SK-N-SH (cell line): ENCODE data around the gene YPEL3. TPM values are rescaled to one million over a fixed set of nuclear protein-coding genes. Genes with fewer than 3 reads are reported as not detected.

ENCODE experiments used
- CTCF ChIA-PET: fragments of 300-600, 350-600 bp; formaldehyde crosslinking; extraction: SDS; loops from one replicate; lab custom pipeline; 2021; lab: Yijun Ruan, JAX
- POLR2A ChIA-PET: fragments of 350-600 bp; sonication (Branson Sonifier 250); formaldehyde crosslinking; extraction: SDS; loops from one replicate; lab custom pipeline; 2020; ENCODE audit warnings: antibody characterized with exemption, inconsistent platforms; lab: Yijun Ruan, JAX
- DNase-seq: peaks from one replicate; pipeline ENCODE4 v3.0.0; 2012
- H2AFZ ChIP-seq: fragments of 200-600 bp; sonication (generic); 2 replicates; pipeline ENCODE4 v1.8.1; 2016; ENCODE audit warnings: antibody characterized with exemption, mild to moderate bottlenecking, low read depth
- H3F3A ChIP-seq: fragments of 200-600 bp; sonication (generic); replicated peaks from 2 replicates; pipeline ENCODE3; 2016; ENCODE audit warnings: antibody characterized with exemption, mild to moderate bottlenecking; ENCODE audit not compliant: insufficient read depth
- H3K27ac ChIP-seq, 2 experiments: fragments of 200-500 bp in 1 of 2; fragments of 200-600 bp in 1 of 2; sonication (Bioruptor generic) in 1 of 2; sonication (generic), shearing (Covaris generic) in 1 of 2; 2 replicates each; pipeline versions ENCODE4 v1.5.1 to v1.6.1; 2014 to 2016; ENCODE audit warnings: low read depth in 2 of 2, inconsistent platforms in 1 of 2, low read length in 1 of 2, mild to moderate bottlenecking in 1 of 2, mixed read lengths in 1 of 2
- H3K27me3 ChIP-seq: fragments of 200-600 bp; sonication (generic), shearing (Covaris generic); 2 replicates; pipeline ENCODE4 v1.6.1; 2016; ENCODE audit warnings: mixed run types; ENCODE audit not compliant: insufficient read depth
- H3K36me3 ChIP-seq, 2 experiments: fragments of 200-500 bp in 1 of 2; fragments of 200-600 bp in 1 of 2; sonication (Bioruptor generic) in 1 of 2; sonication (generic) in 1 of 2; replicated peaks in 1 of 2; 2 replicates each; pipeline versions ENCODE3 to v1.5.1; 2014 to 2016; ENCODE audit warnings: low read length in 1 of 2, mild to moderate bottlenecking in 1 of 2; ENCODE audit not compliant: insufficient read depth in 2 of 2, control insufficient read depth in 1 of 2
- H3K4me1 ChIP-seq, 2 experiments: fragments of 200-500 bp in 1 of 2; fragments of 200-600 bp in 1 of 2; sonication (Bioruptor generic) in 1 of 2; sonication (generic), shearing (Covaris generic) in 1 of 2; 2 replicates each; pipeline versions ENCODE4 v1.5.1 to v1.6.1; 2014 to 2016; ENCODE audit warnings: low read depth in 1 of 2, low read length in 1 of 2, mixed run types in 1 of 2; ENCODE audit not compliant: insufficient read depth in 2 of 2, control insufficient read depth in 1 of 2
- H3K4me2 ChIP-seq: fragments of 200-600 bp; sonication (generic), shearing (Covaris generic); 2 replicates; pipeline ENCODE4 v1.6.1; 2017; ENCODE audit warnings: mixed run types
- H3K4me3 ChIP-seq, 2 experiments: fragments of 200-500 bp in 1 of 2; fragments of 200-600 bp in 1 of 2; sonication (Bioruptor generic) in 1 of 2; sonication (generic), shearing (Covaris generic) in 1 of 2; 2 replicates each; pipeline versions ENCODE4 v1.5.1 to v1.8.1; 2014 to 2016; ENCODE audit warnings: low read depth in 2 of 2, inconsistent platforms in 1 of 2, low read length in 1 of 2, mild to moderate bottlenecking in 1 of 2, mixed read lengths in 1 of 2, moderate library complexity in 1 of 2
- H3K79me2 ChIP-seq: fragments of 200-600 bp; sonication (generic); 2 replicates; pipeline ENCODE4 v1.8.1; 2017; ENCODE audit warnings: mild to moderate bottlenecking; ENCODE audit not compliant: insufficient read depth
- H3K9ac ChIP-seq: fragments of 200-600 bp; sonication (generic); 2 replicates; pipeline ENCODE4 v1.6.1; 2017; ENCODE audit warnings: mixed run types
- H3K9me2 ChIP-seq: fragments of 200-600 bp; sonication (generic); 2 replicates; pipeline ENCODE4 v1.6.1; 2017; ENCODE audit warnings: mixed run types
- H3K9me3 ChIP-seq: fragments of 200-600 bp; sonication (generic); 2 replicates; pipeline ENCODE4 v1.6.1; 2017; ENCODE audit warnings: mixed run types, mild to moderate bottlenecking, moderate library complexity
- H4K20me1 ChIP-seq: fragments of 200-600 bp; sonication (generic); 2 replicates; pipeline ENCODE4 v1.6.1; 2017; ENCODE audit warnings: mild to moderate bottlenecking, mixed run types; ENCODE audit not compliant: insufficient read depth
- CHD2 ChIP-seq: fragments of 150-350 bp; IDR thresholded peaks from 2 replicates; pipeline ENCODE4 v1.6.1; 2018; ENCODE audit warnings: low read length; ENCODE audit not compliant: partially characterized antibody
- FOSL2 ChIP-seq: IDR thresholded peaks from 2 replicates; pipeline ENCODE4 v1.4.0; 2012; ENCODE audit warnings: low read depth, mild to moderate bottlenecking, moderate library complexity, borderline replicate concordance
- GATA2 ChIP-seq: sonication (generic); formaldehyde crosslinking; IDR thresholded peaks from 2 replicates; pipeline ENCODE4 v1.5.0; 2020; ENCODE audit warnings: mild to moderate bottlenecking, missing genetic modification reagents
- IRF3 ChIP-seq: fragments of 150-350 bp; IDR thresholded peaks from 2 replicates; pipeline ENCODE4 v1.6.1; 2016; ENCODE audit warnings: mild to moderate bottlenecking, low read depth, low read length
- JUND ChIP-seq: IDR thresholded peaks from 2 replicates; pipeline ENCODE4 v1.4.0; 2012
- MAX ChIP-seq: IDR thresholded peaks from 2 replicates; pipeline ENCODE4 v1.4.0; 2012; ENCODE audit warnings: low read depth
- POLR2AphosphoS5 ChIP-seq: IDR thresholded peaks from 2 replicates; pipeline ENCODE4 v1.6.1; 2012; ENCODE audit warnings: low read depth, low read length
- TCF12 ChIP-seq: IDR thresholded peaks from 2 replicates; pipeline ENCODE4 v1.4.0; 2012
- USF1 ChIP-seq: IDR thresholded peaks from 2 replicates; pipeline ENCODE4 v1.4.0; 2012; ENCODE audit warnings: low read depth, borderline replicate concordance
- YY1 ChIP-seq: IDR thresholded peaks from 2 replicates; pipeline ENCODE4 v1.4.0; 2012; ENCODE audit warnings: low read depth, mild to moderate bottlenecking
- WGBS: methylation state at CpG from one replicate; pipeline ENCODE4 v1.1.6; 2017; ENCODE audit warnings: low lambda C conversion rate; 5-methylcytosine and 5-hydroxymethylcytosine counted together
- polyA plus RNA-seq, 3 experiments: library from polyadenylated mRNA; depleted of rRNA; stranded (reverse); fragments of >200 nt; gene quantifications; 2 replicates each; pipeline ENCODE4 v1.2.3, GENCODE V29; 2012

The YPEL3 gene
- polyA plus RNA-seq, 1 of the 3 experiments (the other 2 are of a cell fraction) = 36.6 TPM

GRCh38 chr16:30051518-30051917 lies 44.5 kb downstream of the YPEL3 start:
- H3K4me2 ChIP-seq = no peak overlapping the region
- no peaks in the 10 kb centered on the region for H4K20me1 ChIP-seq
- WGBS = 40% methylated on average over 3 of the region's 3 CpGs
- DNase-seq = no peak
- peak overlapping the region in 1 of 2 experiments; percentile 70; a peak in 2 of 4 replicates for H3K27ac ChIP-seq
- H3F3A ChIP-seq = peaks cover 22% of the 10 kb centered on the region
- H3K9ac ChIP-seq = peak overlapping the region; percentile 51; the same call in 1 of the 2 replicates
- H3K36me3 ChIP-seq = no peaks in the 10 kb centered on the region
- peaks cover 5% of the 10 kb centered on the region in 2 experiments; a peak in 2 of 4 replicates for H3K4me1 ChIP-seq
- H2AFZ ChIP-seq = no peak overlapping the region; the same call in 1 of the 2 replicates
- H3K4me3 ChIP-seq = no peak overlapping the region
- TF ChIP-seq USF1 = no peak
- TF ChIP-seq CHD2 = no peak
- TF ChIP-seq GATA2 = no peak
- TF ChIP-seq MAX = peak; percentile 56; the same call in 1 of the 2 replicates
- no peak for TF ChIP-seq IRF3
- peak; percentile 56; the same call in 1 of the 2 replicates for TF ChIP-seq FOSL2
- no peaks in the 10 kb centered on the region for H3K9me2 ChIP-seq
- peaks cover 33% of the 10 kb centered on the region; the same call in 1 of the 2 replicates for H3K79me2 ChIP-seq
- no peaks in the 10 kb centered on the region for H3K9me3 ChIP-seq
- H3K27me3 ChIP-seq = no peaks in the 10 kb centered on the region
- ChIA-PET POLR2A (no interaction called here), CTCF (interaction anchor here (0.6 to 6.1 kb wide), 3 partner anchors 9 to 346 kb away, joined by 3 to 31 read pairs (median 3); partner anchors contain the start of gene TLCD3B)

- ChIA-PET CTCF (interaction anchor here (1.0 to 6.1 kb wide), 5 partner anchors 9 to 242 kb away, joined by 3 to 31 read pairs (median 4); partner anchors contain the start of genes TBX6 and TLCD3B), POLR2A (no interaction called here)
- Histone ChIP-seq H3K9ac (no peak overlapping the region), H3K4me3 (no peak overlapping the region), H3K36me3 (no peaks in the 10 kb centered on the region), H4K20me1 (no peaks in the 10 kb centered on the region), H3K79me2 (peaks cover 22% of the 10 kb centered on the region; the same call in 1 of the 2 replicates), H2AFZ (no peak overlapping the region), H3K4me1 (peaks cover 5% of the 10 kb centered on the region in 2 experiments; a peak in 2 of 4 replicates), H3K9me3 (no peaks in the 10 kb centered on the region), H3F3A (peaks cover 22% of the 10 kb centered on the region), H3K27ac (no peak overlapping the region), H3K4me2 (no peak overlapping the region), H3K9me2 (no peaks in the 10 kb centered on the region), H3K27me3 (no peaks in the 10 kb centered on the region)
- DNase-seq = no peak
- WGBS = 93% methylated on average over 8 of the region's 8 CpGs
- TF ChIP-seq YY1 (no peak), GATA2 (no peak)
Observed at GRCh38 chr16:30049871-30050270, 46.1 kb downstream of the YPEL3 start.

- no peak for DNase-seq
- no peaks in the 10 kb centered on the region for H3K9me3 ChIP-seq
- no peak overlapping the region for H3K4me2 ChIP-seq
- no peaks in the 10 kb centered on the region for H3K9me2 ChIP-seq
- H3K79me2 ChIP-seq = no peaks in the 10 kb centered on the region
- no peak for TF ChIP-seq TCF12
- TF ChIP-seq USF1 = no peak
- no peak for TF ChIP-seq JUND
- TF ChIP-seq POLR2AphosphoS5 = no peak
- H2AFZ ChIP-seq = no peak overlapping the region
- no peaks in the 10 kb centered on the region for H3K27me3 ChIP-seq
- peaks cover 6% of the 10 kb centered on the region for H3F3A ChIP-seq
- CTCF ChIA-PET = interaction anchor here (1.5 to 6.1 kb wide), 2 partner anchors 15 to 45 kb away, joined by 6 to 31 read pairs; partner anchors contain the start of genes TBX6 and TLCD3B
- H3K9ac ChIP-seq = no peak overlapping the region
- WGBS = 100% methylated on average over 1 of the region's 1 CpG
- POLR2A ChIA-PET = no interaction called here
- H3K4me1 ChIP-seq = no peaks in the 10 kb centered on the region
- H3K27ac ChIP-seq = no peak overlapping the region
- no peak overlapping the region for H3K4me3 ChIP-seq
- H3K36me3 ChIP-seq = no peaks in the 10 kb centered on the region
- no peaks in the 10 kb centered on the region for H4K20me1 ChIP-seq
Observed at GRCh38 chr16:30046588-30046987, 49.4 kb downstream of the YPEL3 start.
